ENCODE results near the gene HPSE2. TPM values are rescaled to one million over a fixed set of nuclear protein-coding genes. Genes with fewer than 3 reads are reported as not detected.

Gene HPSE2
- total RNA-seq, 2 donors from 2014 or later, result 1.0 to 1.8 TPM

DNA sequence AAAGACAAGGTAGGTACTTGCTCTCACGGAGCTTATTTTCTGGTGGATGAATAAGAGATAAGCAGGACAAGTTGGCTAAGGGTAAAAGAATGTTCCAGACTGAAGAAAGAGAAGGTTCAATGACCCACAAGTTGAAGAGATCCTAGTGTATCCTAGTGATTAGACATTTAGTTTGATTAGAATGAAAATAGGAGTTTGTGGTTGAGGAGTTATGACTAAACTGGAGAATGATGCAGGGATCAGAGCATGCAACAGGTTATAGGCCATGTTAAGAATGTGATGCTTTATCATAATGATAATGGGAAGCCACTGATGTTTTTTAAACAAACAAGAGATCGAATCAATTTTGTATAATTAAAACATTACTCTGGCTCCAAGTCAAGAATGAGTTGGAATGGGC, 357.2 kb downstream of the HPSE2 start:
- Histone ChIP-seq H3K27ac (no peak overlapping the region), H3K27me3 (no peaks in the 10 kb centered on the region), H3K9me3 (no peaks in the 10 kb centered on the region), H3K4me1 (no peaks in the 10 kb centered on the region), H3K9ac (ENCODE audit: low read depth in 2 of 2, low read length in 2 of 2) (no peak overlapping the region), H3K4me3 (no peak overlapping the region), H3K36me3 (no peaks in the 10 kb centered on the region)
- intact Hi-C loops (cut with DNase I), result no loop called here
- DNase-seq, result no peak
- TF ChIP-seq, protein P1, sequence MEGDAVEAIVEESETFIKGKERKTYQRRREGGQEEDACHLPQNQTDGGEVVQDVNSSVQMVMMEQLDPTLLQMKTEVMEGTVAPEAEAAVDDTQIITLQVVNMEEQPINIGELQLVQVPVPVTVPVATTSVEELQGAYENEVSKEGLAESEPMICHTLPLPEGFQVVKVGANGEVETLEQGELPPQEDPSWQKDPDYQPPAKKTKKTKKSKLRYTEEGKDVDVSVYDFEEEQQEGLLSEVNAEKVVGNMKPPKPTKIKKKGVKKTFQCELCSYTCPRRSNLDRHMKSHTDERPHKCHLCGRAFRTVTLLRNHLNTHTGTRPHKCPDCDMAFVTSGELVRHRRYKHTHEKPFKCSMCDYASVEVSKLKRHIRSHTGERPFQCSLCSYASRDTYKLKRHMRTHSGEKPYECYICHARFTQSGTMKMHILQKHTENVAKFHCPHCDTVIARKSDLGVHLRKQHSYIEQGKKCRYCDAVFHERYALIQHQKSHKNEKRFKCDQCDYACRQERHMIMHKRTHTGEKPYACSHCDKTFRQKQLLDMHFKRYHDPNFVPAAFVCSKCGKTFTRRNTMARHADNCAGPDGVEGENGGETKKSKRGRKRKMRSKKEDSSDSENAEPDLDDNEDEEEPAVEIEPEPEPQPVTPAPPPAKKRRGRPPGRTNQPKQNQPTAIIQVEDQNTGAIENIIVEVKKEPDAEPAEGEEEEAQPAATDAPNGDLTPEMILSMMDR (IDR thresholded peaks at IDR 0.05), result no peak

DNA sequence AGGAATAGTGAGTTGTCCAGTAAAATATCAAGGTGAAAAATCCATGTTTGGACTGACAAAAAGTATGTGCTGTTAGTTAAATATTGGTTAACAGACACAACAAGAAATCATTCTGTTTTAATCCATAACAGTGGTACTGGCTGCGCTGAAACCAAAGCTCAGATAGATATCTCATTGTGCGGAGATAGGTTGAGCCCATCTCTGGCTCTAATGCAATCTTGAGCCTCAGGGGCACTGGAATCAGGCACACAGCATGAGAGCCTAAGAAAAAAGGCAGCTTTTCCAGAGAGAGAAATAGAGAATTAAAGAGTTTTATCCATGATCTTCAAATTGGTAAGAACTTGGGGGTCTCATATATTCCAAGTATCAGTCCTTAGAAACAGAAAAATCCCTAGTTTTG, 373.7 kb downstream of the HPSE2 start:
- Histone ChIP-seq H3K9me3 (no peaks in the 10 kb centered on the region), H3K36me3 (no peaks in the 10 kb centered on the region), H3K27ac (no peak overlapping the region), H3K4me1 (no peaks in the 10 kb centered on the region), H3K9ac (ENCODE audit: low read depth in 2 of 2, low read length in 2 of 2) (no peak overlapping the region), H3K27me3 (no peaks in the 10 kb centered on the region), H3K4me3 (no peak overlapping the region)
- TF ChIP-seq, protein P1 (IDR thresholded peaks at IDR 0.05), result no peak
- intact Hi-C loops (cut with DNase I), result no loop called here
- no peak for DNase-seq

DNA sequence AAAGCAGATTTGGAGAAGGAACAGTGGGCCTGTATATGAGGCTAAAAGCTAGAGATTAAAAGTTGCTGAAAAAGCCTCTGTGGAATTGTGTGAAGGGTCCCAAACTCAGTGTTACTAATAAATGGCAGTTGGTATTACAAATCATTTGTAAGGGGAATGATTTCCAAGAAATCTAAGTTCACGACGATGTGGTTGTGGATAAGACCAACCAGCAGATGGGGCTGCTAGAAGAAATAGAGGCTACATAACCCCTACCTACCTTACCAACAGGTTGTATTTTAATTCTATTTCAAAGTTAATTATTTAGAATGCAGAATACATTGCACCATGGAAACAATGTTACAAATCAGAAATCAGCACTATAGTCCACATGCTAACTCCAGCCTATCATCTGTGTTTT, 377.1 kb downstream of the HPSE2 start:
- Histone ChIP-seq H3K36me3 (no peaks in the 10 kb centered on the region), H3K4me3 (no peak overlapping the region), H3K4me1 (no peaks in the 10 kb centered on the region), H3K27ac (no peak overlapping the region), H3K27me3 (no peaks in the 10 kb centered on the region), H3K9ac (ENCODE audit: low read depth in 2 of 2, low read length in 2 of 2) (no peak overlapping the region), H3K9me3 (no peaks in the 10 kb centered on the region)
- intact Hi-C loops (cut with DNase I), result no loop called here
- no peak for DNase-seq
- TF ChIP-seq, protein P1 (IDR thresholded peaks at IDR 0.05), result no peak

DNA sequence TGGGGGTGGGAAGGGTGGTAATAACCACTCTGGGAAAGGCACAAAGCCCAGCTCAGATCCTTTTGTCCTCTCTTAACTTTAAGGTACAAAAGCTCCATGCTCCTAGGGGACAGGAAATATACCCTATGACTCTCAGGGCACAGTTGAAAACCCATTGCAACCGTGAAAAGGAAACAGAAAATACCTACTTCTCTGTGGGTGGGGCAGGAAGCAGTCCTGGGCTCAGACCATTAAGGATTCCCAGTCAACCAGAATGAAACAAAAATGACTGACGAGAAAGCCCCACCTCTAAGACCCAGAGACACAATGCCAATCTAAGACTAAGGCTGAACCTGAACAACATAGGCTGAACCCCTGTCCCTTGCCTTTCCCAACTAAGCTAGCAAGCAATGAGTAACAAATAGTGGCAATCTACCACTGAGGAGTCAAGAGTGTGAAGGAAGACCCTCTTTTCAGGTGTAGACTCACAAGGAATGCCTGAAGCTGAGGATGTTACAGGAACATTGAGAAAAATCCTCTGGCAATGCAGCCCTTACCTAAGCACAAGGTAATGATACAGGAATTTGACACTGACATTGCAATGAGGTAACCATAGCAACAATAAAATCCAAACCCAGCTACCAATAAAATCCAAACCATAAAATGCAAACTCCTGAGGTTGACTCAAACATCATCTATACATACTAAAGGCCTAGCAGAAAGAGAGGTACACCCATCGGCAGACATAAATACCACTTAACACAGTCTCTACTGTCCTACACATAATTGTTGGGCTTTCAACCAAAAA, 380.1 kb downstream of the HPSE2 start:
- Histone ChIP-seq H3K9ac (ENCODE audit: low read depth in 2 of 2, low read length in 2 of 2) (no peak overlapping the region), H3K4me1 (no peaks in the 10 kb centered on the region), H3K27me3 (no peaks in the 10 kb centered on the region), H3K27ac (no peak overlapping the region), H3K9me3 (no peaks in the 10 kb centered on the region), H3K4me3 (no peak overlapping the region), H3K36me3 (no peaks in the 10 kb centered on the region)
- intact Hi-C loops (cut with DNase I), result no loop called here
- TF ChIP-seq, protein P1 (IDR thresholded peaks at IDR 0.05), result no peak
- no peak for DNase-seq

DNA sequence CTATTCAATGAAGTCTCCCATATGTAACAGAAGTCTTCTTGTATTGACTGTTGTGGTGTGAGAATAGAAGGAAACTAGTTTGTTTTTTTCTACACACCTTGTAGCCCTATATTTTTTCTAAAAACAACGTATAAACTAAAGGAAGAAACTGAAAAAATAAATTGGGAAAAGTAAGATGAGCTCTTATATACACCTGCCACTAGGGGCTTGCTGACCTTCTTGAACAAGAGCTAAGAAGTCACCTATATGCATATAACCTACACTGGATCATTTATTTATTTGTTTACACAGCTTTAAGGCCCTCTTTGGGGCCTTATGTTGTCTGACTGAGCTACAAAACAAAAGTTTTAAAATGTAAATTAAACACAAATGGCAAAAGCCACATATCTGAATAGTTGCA, 383.0 kb downstream of the HPSE2 start:
- intact Hi-C loops (cut with DNase I), result no loop called here
- H3K36me3 ChIP-seq, result no peaks in the 10 kb centered on the region

More for the DNA sequence above, 383.0 kb downstream of the HPSE2 start:
- H3K27me3 ChIP-seq, result no peaks in the 10 kb centered on the region
- TF ChIP-seq, protein P1 (IDR thresholded peaks at IDR 0.05), result no peak
- H3K9ac ChIP-seq (ENCODE audit: low read depth in 2 of 2, low read length in 2 of 2), result no peak overlapping the region
- no peaks in the 10 kb centered on the region for H3K4me1 ChIP-seq
- no peak overlapping the region for H3K4me3 ChIP-seq
- H3K27ac ChIP-seq, result no peak overlapping the region
- DNase-seq, result no peak
- no peaks in the 10 kb centered on the region for H3K9me3 ChIP-seq

Data from colonic mucosa (tissue), 4 donors.